ENCODE data around the gene QDPR.
A peak's percentile ranks its signal among the peaks of the same experiment; 100 is the strongest.

DNA sequence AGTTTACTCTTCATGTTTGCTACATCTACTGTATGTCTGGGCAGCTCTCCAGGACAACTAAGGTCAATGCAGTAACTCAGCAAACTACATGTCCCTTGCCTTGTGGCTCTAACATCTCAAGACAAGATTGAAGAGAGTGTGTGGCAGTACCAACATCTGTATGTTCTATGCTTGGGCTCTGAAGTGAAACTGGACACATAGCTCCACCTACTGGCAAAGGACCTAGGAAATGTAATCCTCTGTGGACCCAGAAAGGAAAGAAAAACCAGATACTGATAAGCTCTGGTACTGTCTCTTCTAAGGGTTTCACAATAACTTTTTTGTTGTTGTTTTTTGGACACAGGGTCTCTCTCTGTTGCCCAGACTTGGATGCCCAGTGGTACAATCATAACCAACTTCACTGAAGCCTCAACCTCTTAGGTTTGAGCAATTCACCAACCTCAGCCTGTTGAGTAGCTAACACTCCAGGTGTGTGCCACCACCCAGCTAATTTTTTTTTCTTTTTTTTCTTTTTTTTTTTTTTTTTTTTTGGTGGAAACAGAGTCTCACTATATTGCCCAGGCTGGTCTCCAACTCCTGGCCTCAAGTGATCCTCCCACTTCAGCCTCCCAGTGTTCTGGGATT is 64.1 kb downstream of the QDPR start:
- TF ChIP-seq, protein P1, sequence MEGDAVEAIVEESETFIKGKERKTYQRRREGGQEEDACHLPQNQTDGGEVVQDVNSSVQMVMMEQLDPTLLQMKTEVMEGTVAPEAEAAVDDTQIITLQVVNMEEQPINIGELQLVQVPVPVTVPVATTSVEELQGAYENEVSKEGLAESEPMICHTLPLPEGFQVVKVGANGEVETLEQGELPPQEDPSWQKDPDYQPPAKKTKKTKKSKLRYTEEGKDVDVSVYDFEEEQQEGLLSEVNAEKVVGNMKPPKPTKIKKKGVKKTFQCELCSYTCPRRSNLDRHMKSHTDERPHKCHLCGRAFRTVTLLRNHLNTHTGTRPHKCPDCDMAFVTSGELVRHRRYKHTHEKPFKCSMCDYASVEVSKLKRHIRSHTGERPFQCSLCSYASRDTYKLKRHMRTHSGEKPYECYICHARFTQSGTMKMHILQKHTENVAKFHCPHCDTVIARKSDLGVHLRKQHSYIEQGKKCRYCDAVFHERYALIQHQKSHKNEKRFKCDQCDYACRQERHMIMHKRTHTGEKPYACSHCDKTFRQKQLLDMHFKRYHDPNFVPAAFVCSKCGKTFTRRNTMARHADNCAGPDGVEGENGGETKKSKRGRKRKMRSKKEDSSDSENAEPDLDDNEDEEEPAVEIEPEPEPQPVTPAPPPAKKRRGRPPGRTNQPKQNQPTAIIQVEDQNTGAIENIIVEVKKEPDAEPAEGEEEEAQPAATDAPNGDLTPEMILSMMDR (IDR thresholded peaks at IDR 0.05), result peak; percentile 29 to 62 (median 49)
- no peak for TF ChIP-seq POLR2A (IDR thresholded peaks at IDR 0.05)
